ENCODE results near the gene ADAM17.
"Not testable (repeated sequence)": the region's sequence is repeated elsewhere in the genome, so short reads cannot be mapped to it uniquely, and the experiment has no call there.

Gene ADAM17

DNA sequence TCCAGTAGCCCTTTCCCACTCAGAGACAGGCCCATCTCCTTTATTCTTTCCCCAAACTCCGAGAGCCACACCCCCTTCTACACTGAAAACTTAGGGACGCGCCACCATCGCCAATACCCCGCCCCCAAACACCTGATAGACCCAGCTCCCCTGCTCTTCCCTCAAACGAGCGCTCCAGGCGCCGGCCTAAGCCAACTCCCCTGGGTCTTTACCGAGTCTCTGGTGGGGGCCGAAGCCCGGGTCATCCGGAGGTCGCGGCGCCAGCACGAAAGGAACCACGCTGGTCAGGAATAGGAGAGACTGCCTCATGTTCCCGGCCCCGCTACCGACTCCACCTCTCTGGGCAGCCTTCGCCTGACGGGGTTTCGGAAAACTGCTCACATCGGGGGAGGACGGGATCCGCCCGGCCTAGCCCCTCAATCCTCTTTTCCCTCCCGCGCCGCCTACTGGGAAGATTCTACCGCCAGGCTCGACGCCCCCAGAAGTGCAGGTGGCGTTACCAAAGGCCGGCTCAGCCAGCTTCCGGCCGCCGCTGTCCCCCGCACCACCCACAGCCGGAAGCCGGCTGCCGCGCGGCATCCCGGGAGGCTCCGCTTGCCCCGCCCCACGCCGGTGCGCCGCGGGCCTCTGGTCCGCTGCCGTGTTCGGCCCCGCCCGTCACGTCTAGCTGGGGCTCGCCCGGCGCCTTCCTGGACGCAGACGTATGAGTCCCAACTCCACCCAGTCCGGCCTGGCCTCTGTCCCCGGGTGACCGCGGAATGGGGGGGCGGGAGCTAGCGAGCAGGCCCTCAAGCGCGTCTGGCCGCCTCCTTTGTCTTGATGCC is at the start of gene ADAM17:
ADAM17 (minus strand) TSS at position 534 of the 824 bp plus-strand sequence; CDS start at position 309, 225 bp downstream.
- peak; percentile 96 for DNase-seq

DNA sequence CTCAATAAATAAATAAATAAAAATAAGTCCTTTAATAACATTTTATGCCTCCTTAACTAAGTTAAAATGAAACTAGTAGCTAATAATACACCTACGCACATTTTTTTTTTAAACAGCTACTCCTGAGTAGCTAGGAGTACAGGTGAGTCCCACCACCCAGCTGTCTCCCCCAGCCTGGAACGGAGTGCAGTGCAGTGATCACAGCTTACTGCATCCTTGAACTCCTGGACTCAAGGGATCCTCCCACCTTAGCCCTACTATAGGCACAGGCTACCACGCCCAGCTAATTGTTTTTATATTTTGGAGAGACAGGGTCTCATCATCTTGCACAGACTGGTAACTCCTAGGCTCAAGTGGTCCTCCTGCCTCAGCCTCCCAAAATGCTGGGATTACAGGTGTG is 46.8 kb upstream of the ADAM17 start:
- no peak for DNase-seq

DNA sequence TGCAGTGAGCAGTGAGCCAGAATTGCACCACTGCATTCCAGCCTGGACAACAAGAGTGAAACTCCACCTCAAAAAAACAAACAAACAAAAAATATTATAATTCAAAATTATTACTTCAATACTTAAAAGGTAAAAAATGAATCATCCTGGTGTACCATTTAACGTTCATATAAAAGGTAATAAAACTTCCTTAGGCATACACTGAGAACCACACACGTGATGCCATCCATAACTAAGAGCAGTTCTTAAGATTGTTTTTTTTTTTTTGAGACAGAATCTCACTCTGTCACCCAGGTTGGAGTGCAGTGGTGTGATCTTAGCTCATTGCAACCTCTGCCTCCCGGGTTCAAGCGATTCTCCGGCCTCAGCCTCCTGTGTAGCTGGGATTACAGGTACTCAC is 45.8 kb upstream of the ADAM17 start:
- DNase-seq, result no peak

DNA sequence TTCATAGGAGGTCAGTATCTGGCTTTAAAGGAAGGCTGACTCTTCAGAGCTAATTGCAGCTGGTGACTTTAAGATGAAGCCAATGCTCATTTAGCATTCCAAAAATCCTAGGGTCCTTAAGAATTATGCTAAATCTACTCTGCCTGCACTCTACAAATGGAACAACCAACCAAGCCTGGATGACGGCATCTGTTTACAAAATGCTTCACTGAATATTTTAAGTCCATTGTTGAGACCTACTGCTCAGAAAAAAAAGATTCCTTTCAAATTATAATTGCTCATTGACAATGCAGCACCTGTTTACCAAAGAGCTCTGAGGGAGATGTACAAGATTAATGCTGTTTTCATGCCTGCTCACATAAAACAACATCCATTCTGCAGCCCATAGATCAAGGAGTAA is 43.8 kb upstream of the ADAM17 start:
- DNase-seq, result no peak

DNA sequence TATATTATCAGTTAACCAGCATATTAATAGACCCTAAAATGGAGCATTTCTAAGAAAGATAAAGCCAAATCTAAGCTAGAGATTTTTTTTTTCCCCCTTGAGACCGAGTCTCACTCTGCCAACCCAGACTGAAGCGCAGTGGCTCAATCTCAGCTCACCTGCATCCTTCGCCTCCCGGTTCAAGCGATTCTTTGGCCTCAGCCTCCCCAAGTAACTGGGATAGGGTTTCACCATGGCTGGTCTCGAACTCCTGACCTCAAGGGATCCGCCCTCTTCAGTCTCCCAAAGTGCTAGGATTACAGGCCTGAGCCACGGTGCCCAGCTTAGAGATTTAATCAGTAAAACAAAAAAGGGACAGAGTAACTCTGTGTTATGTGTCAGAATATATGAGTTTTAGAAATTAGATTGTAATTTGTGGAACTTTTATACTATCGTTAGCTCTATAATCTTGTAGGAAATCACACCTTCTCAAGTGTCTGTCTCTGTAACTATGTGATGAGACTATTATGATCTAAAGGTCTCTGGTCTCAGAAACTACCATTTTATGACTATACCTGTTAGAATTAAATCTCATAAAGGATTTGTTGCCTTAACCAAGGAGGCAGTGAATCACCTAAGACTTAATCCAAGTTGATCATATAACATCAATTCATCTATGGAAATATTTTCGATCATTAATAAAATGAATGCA is 41.1 kb upstream of the ADAM17 start:
- DNase-seq, result no peak

DNA sequence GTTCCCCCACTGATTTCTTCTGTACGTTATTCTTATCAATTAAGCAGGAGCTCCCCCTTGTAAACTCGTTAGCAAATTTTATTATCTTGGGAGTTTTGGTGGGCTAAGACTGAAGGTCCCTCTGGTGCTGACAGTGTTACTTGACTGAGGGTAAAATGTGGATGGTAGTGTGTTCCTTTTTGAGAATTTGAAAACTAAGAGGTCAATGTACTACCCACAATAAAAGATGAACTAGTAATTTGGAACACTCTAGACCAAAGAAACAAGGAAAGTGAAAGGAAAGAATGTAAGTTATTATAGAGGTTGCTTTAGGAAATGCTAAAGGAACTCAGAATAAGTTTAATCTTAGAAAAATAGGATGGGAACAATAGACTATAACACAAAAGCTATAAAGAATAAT is 40.1 kb upstream of the ADAM17 start:
- no peak for DNase-seq

DNA sequence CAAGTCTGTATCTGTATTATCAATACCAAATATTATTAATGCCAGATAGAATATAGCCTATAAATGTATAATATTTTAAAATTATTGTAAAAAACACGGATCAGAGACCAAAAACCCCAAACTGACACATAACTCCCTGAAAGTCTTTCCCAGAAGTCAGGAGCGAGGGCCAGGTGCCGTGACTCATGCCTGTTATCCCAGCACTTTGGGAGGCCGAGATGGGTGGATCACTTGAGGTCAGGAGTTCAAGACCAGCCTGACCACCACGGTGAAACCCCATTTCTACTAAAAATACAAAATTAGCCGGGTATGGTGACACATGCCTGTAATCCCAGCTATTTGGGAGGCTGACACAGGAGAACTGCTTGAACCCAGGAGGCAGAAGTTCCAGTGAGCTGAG is 39.6 kb upstream of the ADAM17 start:
- not testable (repeated sequence) for DNase-seq

DNA sequence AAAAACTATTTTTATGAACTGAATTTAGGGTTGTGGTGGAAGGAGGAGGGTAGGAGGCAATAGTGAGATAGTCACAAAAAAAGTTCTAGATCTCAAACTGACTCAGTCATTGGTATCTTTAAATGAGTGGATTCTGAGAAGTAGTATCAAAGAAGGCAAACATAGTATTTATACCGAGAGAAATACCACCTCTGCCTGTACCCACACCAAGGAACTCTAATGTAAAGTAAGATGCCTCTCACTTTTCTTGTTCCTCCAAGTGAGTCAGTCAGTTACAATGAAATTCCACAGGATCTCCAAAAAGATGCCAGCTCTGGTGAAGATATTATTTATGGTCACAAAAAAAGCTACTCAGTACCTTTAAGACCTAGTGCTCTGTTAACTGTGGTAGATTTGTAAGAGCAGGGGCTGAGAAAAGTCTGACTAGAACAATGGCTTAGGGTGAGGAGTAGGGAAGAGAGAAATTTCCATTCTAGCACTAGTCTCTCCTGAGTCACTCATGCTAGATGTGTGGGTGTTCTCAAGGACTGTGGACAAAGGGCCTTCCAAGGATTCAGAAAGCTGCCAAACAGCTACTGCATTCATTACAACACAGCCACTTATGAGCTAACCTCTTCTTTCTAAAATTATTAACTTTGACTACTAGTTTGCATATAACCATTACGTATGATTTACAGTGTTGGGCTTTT is 38.9 kb upstream of the ADAM17 start:
- no peak for DNase-seq

DNA sequence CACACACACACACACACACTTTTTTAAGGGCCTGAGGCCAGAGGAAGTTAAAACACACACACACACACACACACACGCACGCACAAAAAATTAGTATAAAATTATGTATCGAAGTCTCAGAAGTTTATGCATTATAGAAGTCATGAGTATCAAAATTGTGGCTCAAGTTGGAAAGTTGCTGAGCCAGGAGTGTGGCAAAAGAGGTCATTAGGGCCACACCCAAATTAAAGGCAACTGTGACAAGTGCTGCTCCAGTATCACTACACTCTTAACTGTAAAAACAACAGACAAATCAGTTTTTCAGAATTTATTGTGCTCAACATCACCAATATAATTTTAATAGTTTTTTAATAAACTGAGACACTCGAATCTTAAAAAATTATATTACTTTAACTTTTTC is 38.3 kb upstream of the ADAM17 start:
- DNase-seq, result no peak

DNA sequence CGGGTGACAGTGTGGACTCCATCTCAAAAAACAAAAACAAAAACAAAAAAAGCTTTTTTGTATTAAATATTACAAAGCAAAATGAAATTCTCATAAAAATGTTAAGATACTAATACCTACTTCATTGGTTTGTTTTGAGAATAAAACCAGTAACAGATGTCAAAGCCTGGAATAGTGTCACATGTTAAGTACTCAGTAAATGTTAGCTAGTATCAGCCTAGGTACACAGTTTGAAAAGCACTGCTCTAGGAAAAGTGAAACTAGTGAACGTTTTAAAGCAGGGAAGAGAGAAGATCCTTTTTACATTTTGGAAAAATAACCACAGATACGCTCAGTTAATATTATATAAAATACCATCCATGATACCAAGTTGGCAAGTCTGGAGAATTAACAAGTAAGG is 37.1 kb upstream of the ADAM17 start:
- DNase-seq, result no peak

DNA sequence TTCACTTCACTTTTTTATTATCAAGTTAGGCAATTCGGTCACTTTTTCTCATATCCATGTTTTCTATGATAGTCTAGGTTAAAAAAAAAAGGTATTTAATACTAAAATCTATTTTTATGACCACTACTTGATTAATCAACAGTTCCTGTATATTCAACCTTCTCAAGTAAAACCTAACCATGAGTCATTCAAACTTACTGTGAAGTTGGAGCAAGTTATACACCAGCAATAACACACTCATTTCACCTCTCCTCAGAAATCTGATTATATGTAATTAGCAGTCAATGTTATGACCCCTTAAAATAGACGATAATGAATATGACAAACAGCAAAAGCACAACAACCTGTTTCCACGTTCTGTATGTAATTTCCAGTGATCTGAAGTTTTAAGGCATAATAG is 35.0 kb upstream of the ADAM17 start:
- no peak for DNase-seq

DNA sequence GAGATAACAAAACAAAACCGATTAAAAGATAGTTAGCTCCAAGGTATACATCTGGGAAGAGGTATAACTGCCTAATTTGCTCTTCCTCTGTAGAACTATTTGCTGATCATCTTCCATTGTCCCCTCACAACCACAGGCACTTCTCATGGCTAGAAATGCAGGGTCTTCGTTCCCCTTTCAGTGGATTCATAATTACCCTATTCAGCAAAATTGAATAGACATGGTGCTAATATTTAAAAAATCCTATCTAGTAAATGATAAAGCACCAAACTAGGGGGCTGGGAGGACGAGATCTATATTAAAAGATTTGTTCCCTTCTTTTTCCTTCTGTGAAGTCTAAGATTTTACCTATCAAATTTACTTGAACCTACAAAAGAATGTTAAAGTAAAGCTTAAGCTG is 30.8 kb upstream of the ADAM17 start:
- DNase-seq, result no peak

DNA sequence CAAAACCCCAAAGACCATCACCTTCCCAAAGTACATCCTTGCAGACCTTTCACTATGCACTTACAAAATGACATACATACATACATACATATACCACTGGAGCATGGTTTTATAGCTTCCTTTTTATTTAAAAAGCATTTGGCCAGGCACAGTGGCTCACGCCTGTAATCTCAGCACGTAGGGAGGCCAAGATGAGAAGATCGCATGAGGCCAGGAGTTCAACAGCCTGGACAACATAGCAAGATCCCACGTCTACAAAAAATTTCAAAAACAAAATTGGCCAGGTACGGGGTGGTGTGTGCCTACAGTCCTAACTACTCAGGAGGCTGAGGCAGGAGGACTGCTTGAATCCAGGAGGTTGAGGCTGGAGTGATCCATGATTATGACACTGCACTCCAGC is 29.9 kb upstream of the ADAM17 start:
- DNase-seq, result no peak

DNA sequence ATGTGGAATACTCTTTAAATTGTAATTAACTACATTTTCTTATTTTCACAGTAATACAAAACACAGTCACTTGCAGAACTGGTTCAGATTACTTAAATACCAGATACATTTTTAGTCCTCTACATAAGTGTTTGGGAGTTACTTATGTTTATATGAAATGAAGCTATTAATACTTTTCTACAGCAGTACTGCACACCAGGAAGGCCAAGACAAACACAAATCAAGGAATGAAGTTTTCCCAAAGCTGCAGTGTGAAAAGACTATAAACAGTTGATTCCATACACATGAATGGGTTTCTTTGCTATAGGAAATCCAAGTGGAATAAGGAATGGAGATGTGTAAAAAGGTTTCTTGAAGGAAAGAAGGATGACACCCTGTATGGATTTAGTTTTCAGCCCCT is 29.3 kb upstream of the ADAM17 start:
- not testable (repeated sequence) for DNase-seq

DNA sequence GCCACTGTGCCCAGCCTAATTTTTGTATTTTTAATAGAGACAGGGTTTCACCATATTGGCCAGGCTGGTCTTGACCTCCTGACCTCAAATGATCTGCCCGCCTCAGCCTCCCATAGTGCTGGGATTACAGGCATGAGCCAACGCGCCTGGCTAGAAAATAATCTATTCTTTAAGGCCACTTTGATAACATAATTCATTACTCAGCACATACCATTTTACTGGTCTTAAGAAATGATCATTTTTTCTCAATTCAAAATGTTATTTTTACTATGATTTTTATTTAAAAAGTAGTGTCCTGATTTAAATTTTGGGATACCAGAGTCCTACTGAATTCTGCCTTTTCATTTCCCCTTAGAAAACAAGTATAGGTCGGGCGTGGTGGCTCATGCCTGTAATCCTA is 27.0 kb upstream of the ADAM17 start:
- no peak for DNase-seq

DNA sequence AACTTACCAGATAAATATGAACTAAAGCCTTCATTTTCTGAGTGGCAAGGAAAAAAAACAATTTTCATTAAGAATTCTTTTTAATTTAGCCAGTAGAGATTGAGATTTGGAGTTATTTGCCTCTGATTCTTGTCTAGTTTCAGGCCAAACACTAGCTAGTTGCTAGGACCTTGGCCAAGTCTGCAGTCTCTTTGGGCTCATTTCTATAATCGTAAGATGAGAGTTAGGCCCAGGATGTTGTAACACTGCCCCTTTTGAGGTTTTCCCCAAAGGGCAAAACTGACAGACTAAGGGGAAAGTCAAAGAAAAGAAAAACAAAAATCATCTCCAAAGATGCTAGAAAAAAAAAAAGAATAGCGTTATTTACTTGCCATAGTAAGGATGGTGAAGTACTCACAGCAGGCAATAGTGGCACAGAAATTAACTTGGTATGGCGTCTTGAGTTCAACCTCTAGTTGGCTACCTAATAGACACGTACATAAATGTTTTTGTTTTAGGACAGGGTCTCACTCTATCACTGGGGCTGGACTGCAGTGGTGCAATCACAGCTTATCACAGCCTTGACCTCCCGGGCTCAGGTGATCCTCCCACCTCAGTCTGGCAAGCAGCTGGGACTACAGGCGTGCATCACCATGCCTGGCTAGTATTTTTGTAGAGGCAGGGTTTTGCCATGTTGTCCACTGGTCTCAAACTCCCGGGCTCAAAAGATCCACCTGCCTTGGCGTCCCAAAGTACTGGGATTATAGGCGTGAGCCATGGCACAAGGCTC is 23.0 kb upstream of the ADAM17 start:
- no peak for DNase-seq

DNA sequence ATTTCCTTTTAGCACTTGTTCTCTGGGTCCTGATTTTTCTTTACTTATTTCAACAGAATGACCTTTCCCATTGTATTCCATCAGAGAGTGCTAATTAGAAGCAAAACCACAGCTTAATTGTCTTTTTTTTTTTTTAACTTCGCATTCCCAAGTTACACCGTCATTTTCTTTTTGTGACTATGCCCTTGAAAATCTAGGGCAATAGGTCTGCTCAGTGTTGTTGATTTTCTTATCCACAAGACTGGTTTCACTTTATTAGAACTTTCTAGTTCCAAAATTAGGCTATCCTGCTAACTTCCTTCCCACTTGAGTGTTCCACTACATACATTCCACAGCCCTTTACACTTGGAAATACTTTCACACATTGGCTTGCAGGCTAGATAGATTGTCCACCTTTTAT is 18.7 kb upstream of the ADAM17 start:
- DNase-seq, result no peak

DNA sequence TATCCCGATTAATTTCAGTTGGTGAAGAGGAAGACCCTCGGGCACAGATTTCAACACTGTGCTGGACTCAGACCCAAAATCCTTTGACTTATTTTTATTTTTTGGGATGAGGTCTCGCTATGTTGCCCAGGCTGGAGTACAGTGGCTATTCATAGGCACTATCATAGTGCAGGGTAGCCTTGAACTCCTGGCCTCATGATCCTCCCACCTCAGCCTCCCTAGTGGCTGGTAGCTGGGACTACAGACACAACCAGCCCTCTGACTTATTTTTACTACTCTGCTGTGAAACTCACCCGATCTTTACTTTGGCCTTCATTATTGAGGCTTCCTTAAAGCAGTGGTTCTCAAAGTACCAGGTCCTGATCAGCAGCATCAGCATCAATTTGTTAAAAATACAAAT is 18.2 kb upstream of the ADAM17 start:
- DNase-seq, result no peak

DNA sequence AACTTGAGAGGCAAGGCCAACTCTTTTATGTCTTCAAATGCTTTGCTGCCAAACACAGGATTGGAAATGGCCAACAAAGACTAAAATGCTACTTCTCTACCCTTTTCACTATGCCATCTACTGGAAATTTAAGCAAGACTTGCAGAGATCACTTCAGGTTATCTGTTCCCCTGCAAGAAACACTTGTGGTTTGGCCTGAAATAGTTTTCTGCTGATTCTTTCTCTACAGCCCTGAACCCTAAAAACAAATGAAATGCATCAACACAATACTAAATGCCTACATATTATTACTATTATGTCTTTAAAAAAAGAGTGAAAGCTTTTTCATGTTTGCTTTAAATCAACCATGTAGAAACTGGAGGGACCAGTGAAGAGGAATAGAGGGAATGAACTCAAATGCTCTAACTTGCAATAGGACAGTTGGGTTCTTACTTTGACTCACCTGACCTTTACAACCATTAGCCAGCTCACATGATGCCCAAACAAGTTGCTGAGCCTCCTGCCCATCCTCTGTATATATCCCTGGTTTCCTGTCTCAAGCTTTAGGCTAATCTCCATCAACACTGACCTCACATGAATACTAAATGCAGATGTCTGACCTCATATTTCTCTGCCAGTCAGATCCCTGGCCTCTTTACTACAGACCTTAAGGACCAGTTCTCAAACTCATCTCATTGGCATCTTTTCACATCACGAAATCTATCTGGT is 17.5 kb upstream of the ADAM17 start:
- DNase-seq, result no peak

DNA sequence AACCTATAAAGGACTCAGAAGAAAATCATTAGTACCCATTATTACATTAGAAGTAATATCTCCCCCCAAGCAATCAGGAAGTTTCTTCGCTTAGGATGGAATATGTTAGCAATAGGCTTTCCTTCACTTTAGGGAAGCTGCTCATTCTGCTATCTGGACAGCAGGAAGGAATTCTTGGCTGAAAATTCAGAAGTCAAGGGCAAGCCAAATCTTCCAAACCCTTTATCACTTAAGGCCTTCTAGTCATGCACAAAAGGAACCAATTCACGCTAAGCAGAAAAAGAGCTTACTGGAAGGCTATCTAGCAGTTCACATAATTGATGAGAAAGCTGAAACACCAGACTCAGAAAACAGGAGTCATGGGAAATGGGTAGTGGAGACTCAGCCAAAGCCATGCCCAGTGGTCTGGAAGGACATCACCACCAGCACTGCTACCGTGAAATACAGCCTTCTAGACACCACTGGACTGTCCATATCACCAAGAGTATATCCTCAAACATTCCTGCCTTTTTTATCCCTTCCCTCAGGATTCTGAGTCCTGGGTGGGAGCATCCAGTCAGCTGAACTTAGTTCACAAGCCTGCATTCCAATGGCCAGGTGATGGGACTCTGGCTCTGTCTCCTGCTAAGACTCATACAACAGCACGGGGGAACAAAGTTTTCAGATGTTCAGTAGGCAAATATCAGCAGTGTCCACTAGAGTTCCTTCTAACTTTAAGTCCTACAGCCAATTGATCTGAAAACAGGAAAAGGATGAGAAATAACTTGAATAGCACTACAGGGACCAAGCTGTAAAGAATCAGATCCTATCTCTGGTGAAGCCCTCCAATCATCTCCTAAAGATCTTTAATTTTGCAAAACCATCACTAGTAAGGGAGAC is 14.8 kb upstream of the ADAM17 start:
- DNase-seq, result no peak

DNA sequence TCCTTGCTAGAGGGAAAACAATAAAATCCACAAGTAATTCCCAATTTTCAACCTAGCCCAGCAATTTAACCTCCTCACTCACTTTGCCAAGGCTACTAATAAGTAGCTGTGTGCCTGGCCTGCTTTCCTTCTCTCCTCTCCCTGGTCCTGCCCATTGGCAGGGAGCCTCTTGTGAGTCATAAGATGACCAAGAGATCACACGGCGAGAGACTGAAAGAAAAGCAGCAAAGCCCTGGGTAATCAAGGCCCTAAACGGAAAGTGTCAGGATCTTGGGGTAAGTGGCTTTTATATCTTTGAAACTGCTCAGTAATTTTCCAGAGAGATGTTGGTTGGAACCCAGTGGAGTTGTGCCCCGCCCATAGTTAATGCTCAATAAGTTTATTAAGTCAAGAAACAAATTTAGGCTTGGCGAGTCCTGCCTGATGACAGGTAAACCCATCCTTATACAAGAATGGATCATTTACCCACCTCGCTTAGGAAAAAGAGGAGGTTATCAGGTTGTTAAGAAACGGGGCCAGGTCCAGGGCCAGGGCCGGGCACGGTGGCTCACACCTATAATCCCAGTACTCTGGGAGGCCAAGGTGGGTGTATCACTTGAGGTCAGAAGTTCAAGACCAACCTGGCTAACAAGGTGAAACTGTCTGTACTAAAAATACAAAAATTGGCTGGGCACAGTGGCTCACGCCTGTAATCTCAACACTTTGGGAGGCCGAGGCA is 10.0 kb upstream of the ADAM17 start:
- peak; percentile 70 for DNase-seq
